Measurements from ENCODE around the gene SEC61G.

- TF ChIP-seq, protein P1, sequence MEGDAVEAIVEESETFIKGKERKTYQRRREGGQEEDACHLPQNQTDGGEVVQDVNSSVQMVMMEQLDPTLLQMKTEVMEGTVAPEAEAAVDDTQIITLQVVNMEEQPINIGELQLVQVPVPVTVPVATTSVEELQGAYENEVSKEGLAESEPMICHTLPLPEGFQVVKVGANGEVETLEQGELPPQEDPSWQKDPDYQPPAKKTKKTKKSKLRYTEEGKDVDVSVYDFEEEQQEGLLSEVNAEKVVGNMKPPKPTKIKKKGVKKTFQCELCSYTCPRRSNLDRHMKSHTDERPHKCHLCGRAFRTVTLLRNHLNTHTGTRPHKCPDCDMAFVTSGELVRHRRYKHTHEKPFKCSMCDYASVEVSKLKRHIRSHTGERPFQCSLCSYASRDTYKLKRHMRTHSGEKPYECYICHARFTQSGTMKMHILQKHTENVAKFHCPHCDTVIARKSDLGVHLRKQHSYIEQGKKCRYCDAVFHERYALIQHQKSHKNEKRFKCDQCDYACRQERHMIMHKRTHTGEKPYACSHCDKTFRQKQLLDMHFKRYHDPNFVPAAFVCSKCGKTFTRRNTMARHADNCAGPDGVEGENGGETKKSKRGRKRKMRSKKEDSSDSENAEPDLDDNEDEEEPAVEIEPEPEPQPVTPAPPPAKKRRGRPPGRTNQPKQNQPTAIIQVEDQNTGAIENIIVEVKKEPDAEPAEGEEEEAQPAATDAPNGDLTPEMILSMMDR (conservative IDR thresholded peaks at IDR 0.05; ENCODE audit: low read depth, low read length): no peak
- no peak for TF ChIP-seq POLR2A (IDR thresholded peaks at IDR 0.05; ENCODE audit: low read depth, low read length)
- TF ChIP-seq, protein P2, sequence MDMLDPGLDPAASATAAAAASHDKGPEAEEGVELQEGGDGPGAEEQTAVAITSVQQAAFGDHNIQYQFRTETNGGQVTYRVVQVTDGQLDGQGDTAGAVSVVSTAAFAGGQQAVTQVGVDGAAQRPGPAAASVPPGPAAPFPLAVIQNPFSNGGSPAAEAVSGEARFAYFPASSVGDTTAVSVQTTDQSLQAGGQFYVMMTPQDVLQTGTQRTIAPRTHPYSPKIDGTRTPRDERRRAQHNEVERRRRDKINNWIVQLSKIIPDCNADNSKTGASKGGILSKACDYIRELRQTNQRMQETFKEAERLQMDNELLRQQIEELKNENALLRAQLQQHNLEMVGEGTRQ (IDR thresholded peaks at IDR 0.05; ENCODE audit: low read depth, low read length): no peak
Measured at GRCh38 chr7:54712820-54713219, 46.2 kb downstream of the SEC61G start.

Data from IMR-90 (cell line).